Thyroid gland (tissue), 4 donors: ENCODE results near the gene ADCY5. TPM values are rescaled to one million over a fixed set of nuclear protein-coding genes. Genes with fewer than 3 reads are reported as not detected.

ENCODE experiments used
- DNase-seq, 2 donors: peaks; one replicate each; pipeline ENCODE4 v3.0.0-alpha.2; 2019
- H3K27ac ChIP-seq, 3 donors: fragments of 200-600 bp; sonication (generic); 1 replicate in 2 of 3; 2 replicates in 1 of 3; pipeline ENCODE4 v1.5.1; 2016 to 2019; ENCODE audit warnings: mild to moderate bottlenecking in 1 of 3, moderate library complexity in 1 of 3
- H3K27me3 ChIP-seq: fragments of 200-600 bp; sonication (generic); one replicate; pipeline ENCODE4 v1.5.1; 2019
- H3K36me3 ChIP-seq, 2 donors: fragments of 200-600 bp; sonication (generic); one replicate each; pipeline ENCODE4 v1.5.1; 2016 to 2019
- H3K4me1 ChIP-seq, 2 donors: fragments of 200-600 bp; sonication (generic); one replicate each; pipeline ENCODE4 v1.5.1; 2017 to 2019
- H3K4me3 ChIP-seq, 3 donors: fragments of 200-600 bp; sonication (generic); replicated peaks in 1 of 3; 1 replicate in 2 of 3; 2 replicates in 1 of 3; pipeline ENCODE4 v1.5.1; 2016; ENCODE audit warnings: mild to moderate bottlenecking in 1 of 3
- H3K9me3 ChIP-seq: fragments of 200-600 bp; sonication (generic); one replicate; pipeline ENCODE4 v1.5.1; 2017
- CTCF ChIP-seq, 6 experiments: fragments of 200-600 bp in 3 of 6; fragments of 450-650 bp in 3 of 6; sonication (generic) in 3 of 6; IDR thresholded peaks; one replicate each; pipeline ENCODE4 v1.5.1; 2016 to 2019; ENCODE audit warnings: antibody characterized with exemption in 6 of 6, mild to moderate bottlenecking in 2 of 6, inconsistent platforms in 1 of 6, moderate library complexity in 1 of 6
- POLR2A ChIP-seq, 2 donors: fragments of 450-650 bp; IDR thresholded peaks; one replicate each; pipeline ENCODE4 v1.6.1; 2017; ENCODE audit warnings: antibody characterized with exemption in 2 of 2, mild to moderate bottlenecking in 2 of 2, moderate library complexity in 1 of 2
- WGBS, 2 donors: methylation state at CpG; one replicate each; pipeline ENCODE4 v1.1.5; 2017; 5-methylcytosine and 5-hydroxymethylcytosine counted together
- intact Hi-C: fragments of 100-400 bp; cut with DNase I; formaldehyde crosslinking; loops from one replicate; pipeline ENCODE4 v1.15.1; 2023
- total RNA-seq, 4 donors: library from RNA; depleted of rRNA; stranded (reverse); fragments of >200 nt; gene quantifications; one replicate each; pipeline ENCODE4 v1.2.3, GENCODE V29; 2016

Gene ADCY5
- total RNA-seq, 4 donors from 2014 or later, result 0.78 to 2.7 (median 1.8) TPM

- no peak for DNase-seq
- Histone ChIP-seq H3K4me1 (no peaks in the 10 kb centered on the region), H3K27ac (no peak overlapping the region), H3K36me3 (no peaks in the 10 kb centered on the region), H3K27me3 (no peaks in the 10 kb centered on the region), H3K9me3 (no peaks in the 10 kb centered on the region), H3K4me3 (no peak overlapping the region)
- WGBS, 2 donors, result 85 to 94% methylated on average over 7 to 8 of the region's 11 CpGs
- TF ChIP-seq CTCF (IDR thresholded peaks at IDR 0.05) (no peak), POLR2A (IDR thresholded peaks at IDR 0.05) (no peak)
- intact Hi-C loops, result no loop called here
Measured at GRCh38 chr3:123405021-123405420, 43.9 kb downstream of the ADCY5 start.

- intact Hi-C loops, result no loop called here
- H3K27me3 ChIP-seq, result no peaks in the 10 kb centered on the region
- no peak overlapping the region for H3K27ac ChIP-seq
- H3K4me3 ChIP-seq, result no peak overlapping the region
- 52 to 64% methylated on average over 3 of the region's 3 CpGs for WGBS, 2 donors
- TF ChIP-seq CTCF (IDR thresholded peaks at IDR 0.05) (no peak), POLR2A (IDR thresholded peaks at IDR 0.05) (no peak)
- H3K9me3 ChIP-seq, result no peaks in the 10 kb centered on the region
- no peaks in the 10 kb centered on the region for H3K36me3 ChIP-seq
- no peak for DNase-seq
- H3K4me1 ChIP-seq, result no peaks in the 10 kb centered on the region
Measured at GRCh38 chr3:123404391-123404790, 44.5 kb downstream of the ADCY5 start.

GRCh38 chr3:123401836-123402530 is 46.9 kb downstream of the ADCY5 start:
- Histone ChIP-seq H3K4me1 (no peaks in the 10 kb centered on the region), H3K27ac (no peak overlapping the region), H3K27me3 (no peaks in the 10 kb centered on the region), H3K4me3 (no peak overlapping the region), H3K36me3 (no peaks in the 10 kb centered on the region), H3K9me3 (no peaks in the 10 kb centered on the region)
- WGBS, 2 donors, result 83% methylated on average over 11 of the region's 11 CpGs
- TF ChIP-seq CTCF (IDR thresholded peaks at IDR 0.05) (no peak), POLR2A (IDR thresholded peaks at IDR 0.05) (no peak)
- DNase-seq, result no peak
- intact Hi-C loops, result no loop called here

GRCh38 chr3:123400169-123400568 is 48.7 kb downstream of the ADCY5 start:
- Histone ChIP-seq H3K4me3 (no peak overlapping the region), H3K36me3 (no peaks in the 10 kb centered on the region), H3K4me1 (no peaks in the 10 kb centered on the region), H3K27me3 (no peaks in the 10 kb centered on the region), H3K27ac (no peak overlapping the region), H3K9me3 (no peaks in the 10 kb centered on the region)
- WGBS, 2 donors, result 84 to 96% methylated on average over 3 of the region's 3 CpGs
- intact Hi-C loops, result no loop called here
- DNase-seq, result no peak
- TF ChIP-seq POLR2A (IDR thresholded peaks at IDR 0.05) (no peak), CTCF (IDR thresholded peaks at IDR 0.05) (no peak)

GRCh38 chr3:123399653-123400052 is 49.2 kb downstream of the ADCY5 start:
- Histone ChIP-seq H3K9me3 (no peaks in the 10 kb centered on the region), H3K4me3 (no peak overlapping the region), H3K4me1 (no peaks in the 10 kb centered on the region), H3K36me3 (no peaks in the 10 kb centered on the region), H3K27me3 (no peaks in the 10 kb centered on the region), H3K27ac (no peak overlapping the region)
- DNase-seq, result no peak
- intact Hi-C loops, result no loop called here
- TF ChIP-seq CTCF (IDR thresholded peaks at IDR 0.05) (no peak), POLR2A (IDR thresholded peaks at IDR 0.05) (no peak)
- 68 to 69% methylated on average over 6 of the region's 6 CpGs for WGBS, 2 donors
